22Rv1 (cell line): ENCODE results near the gene CFAP70.
"Not testable (repeated sequence)": the region's sequence is repeated elsewhere in the genome, so short reads cannot be mapped to it uniquely, and the experiment has no call there.

Source experiments
- CTCF ChIP-seq: fragments of 450-650 bp; IDR thresholded peaks from 2 replicates; pipeline ENCODE4 v1.5.1; 2017; ENCODE audit warnings: mild to moderate bottlenecking
- ZFX ChIP-seq: fragments of 450-650 bp; IDR thresholded peaks from 2 replicates; pipeline ENCODE4 v1.6.1; 2017; ENCODE audit warnings: antibody characterized with exemption, borderline replicate concordance

GRCh38 chr10:73323582-73323981 is 35.1 kb downstream of the CFAP70 start:
- not testable (repeated sequence) for TF ChIP-seq CTCF, ZFX
